Prostate gland (tissue), 2 donors: ENCODE data around the gene SQSTM1. TPM values are rescaled to one million over a fixed set of nuclear protein-coding genes. Genes with fewer than 3 reads are reported as not detected.
A peak's percentile ranks its signal among the peaks of the same experiment; 100 is the strongest.
"Not testable (repeated sequence)": the region's sequence is repeated elsewhere in the genome, so short reads cannot be mapped to it uniquely, and the experiment has no call there.

Source experiments
- DNase-seq: peaks from one replicate; pipeline ENCODE4 v3.0.0-alpha.2; 2019; ENCODE audit warnings: low spot score
- H3K27ac ChIP-seq, 2 donors: fragments of 200-600 bp; sonication (generic); 2 replicates each; pipeline ENCODE4 v1.5.1; 2017 to 2019
- H3K27me3 ChIP-seq: fragments of 200-600 bp; sonication (generic); replicated peaks from 2 replicates; pipeline ENCODE4 v1.5.1; 2019; ENCODE audit not compliant: insufficient read depth
- H3K36me3 ChIP-seq, 2 donors: fragments of 200-600 bp; sonication (generic); 1 replicate in 1 of 2; 2 replicates in 1 of 2; pipeline versions ENCODE4 v1.5.1 to v1.8.1; 2017 to 2019
- H3K4me1 ChIP-seq: fragments of 200-600 bp; sonication (generic); replicated peaks from 2 replicates; pipeline ENCODE4 v1.5.1; 2019
- H3K4me3 ChIP-seq, 2 donors: fragments of 200-600 bp; sonication (generic); 2 replicates each; pipeline ENCODE4 v1.5.1; 2017 to 2019
- H3K9me3 ChIP-seq: fragments of 200-600 bp; sonication (generic); 2 replicates; pipeline ENCODE4 v1.5.1; 2017
- POLR2A ChIP-seq: fragments of 450-650 bp; IDR thresholded peaks from one replicate; pipeline ENCODE4 v1.6.1; 2016; ENCODE audit warnings: antibody characterized with exemption, mild to moderate bottlenecking
- POLR2AphosphoS5 ChIP-seq: sonication (generic); formaldehyde crosslinking; IDR thresholded peaks from one replicate; pipeline ENCODE4 v1.6.1; 2017; ENCODE audit warnings: antibody characterized with exemption
- WGBS: methylation state at CpG from one replicate; pipeline ENCODE4 v1.1.5; 2018; 5-methylcytosine and 5-hydroxymethylcytosine counted together
- intact Hi-C: fragments of 100-400 bp; cut with DNase I; formaldehyde crosslinking; loops from one replicate; pipeline ENCODE4 v1.14.2; 2022
- total RNA-seq, 2 donors: library from RNA; depleted of rRNA; stranded (reverse); fragments of >200 nt; gene quantifications; one replicate each; pipeline ENCODE4 v1.1.0, GENCODE V29; 2016
- TF ChIP-seq, protein P1 (sequence below), 4 experiments: fragments of 200-600 bp in 2 of 4; fragments of 450-650 bp in 2 of 4; sonication (generic) in 2 of 4; IDR thresholded peaks; 1 replicate in 3 of 4; 2 replicates in 1 of 4; pipeline ENCODE4 v1.5.1; 2016 to 2019; ENCODE audit warnings: antibody characterized with exemption in 4 of 4, mild to moderate bottlenecking in 2 of 4, moderate library complexity in 2 of 4

SQSTM1 gene
- total RNA-seq, 2 donors from 2014 or later, result 377 to 527 TPM

DNA sequence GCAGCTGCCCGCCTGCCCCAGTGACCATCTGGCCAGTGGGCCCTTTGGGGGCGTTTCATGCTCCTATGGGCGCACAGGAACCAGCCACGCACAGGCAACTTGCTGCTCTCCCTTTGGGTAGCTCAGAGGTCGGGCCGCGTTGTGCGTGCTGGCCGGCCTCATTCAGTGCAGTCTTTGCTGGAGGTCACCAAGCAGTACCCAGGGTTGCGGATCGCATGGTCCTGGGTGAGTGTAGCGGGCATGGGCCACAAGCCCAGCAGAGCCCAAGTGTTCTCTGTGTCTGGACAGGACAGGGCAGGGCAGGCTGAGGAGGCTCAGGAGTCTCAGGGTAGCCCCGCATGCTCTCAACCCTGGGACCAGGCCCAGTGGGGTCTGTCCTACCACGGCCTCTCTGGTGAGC is 47.8 kb downstream of the SQSTM1 start:
- no peak for DNase-seq

DNA sequence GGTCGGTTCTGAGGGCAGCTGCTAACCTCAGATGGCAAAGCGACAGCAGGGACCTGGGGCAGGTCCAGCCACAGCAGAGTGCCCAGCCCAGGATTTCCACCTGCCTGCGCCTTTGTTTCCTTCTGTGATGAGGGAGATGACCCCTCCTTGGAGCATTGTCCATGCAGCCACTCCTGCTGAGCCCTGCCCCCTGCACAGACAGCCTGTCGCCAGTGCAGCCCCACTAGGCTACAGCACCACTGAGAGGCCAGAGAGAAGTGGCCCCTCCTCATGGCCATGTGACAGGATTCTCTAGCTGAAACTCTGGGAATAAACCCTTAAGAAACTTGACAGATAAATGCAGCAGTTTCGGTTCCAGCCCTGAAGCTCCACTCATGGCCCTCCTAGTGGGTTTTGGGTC is 48.4 kb downstream of the SQSTM1 start:
- Histone ChIP-seq H3K36me3 (peaks cover 5 to 8% of the 10 kb centered on the region in 2 donors), H3K27ac (no peak overlapping the region), H3K27me3 (no peaks in the 10 kb centered on the region), H3K4me3 (no peak overlapping the region), H3K9me3 (no peaks in the 10 kb centered on the region), H3K4me1 (no peaks in the 10 kb centered on the region)
- intact Hi-C loops, result no loop called here
- 88% methylated on average over 5 of the region's 5 CpGs for WGBS
- TF ChIP-seq POLR2AphosphoS5, result no peak
- no peak for TF ChIP-seq POLR2A
- TF ChIP-seq, protein P1, sequence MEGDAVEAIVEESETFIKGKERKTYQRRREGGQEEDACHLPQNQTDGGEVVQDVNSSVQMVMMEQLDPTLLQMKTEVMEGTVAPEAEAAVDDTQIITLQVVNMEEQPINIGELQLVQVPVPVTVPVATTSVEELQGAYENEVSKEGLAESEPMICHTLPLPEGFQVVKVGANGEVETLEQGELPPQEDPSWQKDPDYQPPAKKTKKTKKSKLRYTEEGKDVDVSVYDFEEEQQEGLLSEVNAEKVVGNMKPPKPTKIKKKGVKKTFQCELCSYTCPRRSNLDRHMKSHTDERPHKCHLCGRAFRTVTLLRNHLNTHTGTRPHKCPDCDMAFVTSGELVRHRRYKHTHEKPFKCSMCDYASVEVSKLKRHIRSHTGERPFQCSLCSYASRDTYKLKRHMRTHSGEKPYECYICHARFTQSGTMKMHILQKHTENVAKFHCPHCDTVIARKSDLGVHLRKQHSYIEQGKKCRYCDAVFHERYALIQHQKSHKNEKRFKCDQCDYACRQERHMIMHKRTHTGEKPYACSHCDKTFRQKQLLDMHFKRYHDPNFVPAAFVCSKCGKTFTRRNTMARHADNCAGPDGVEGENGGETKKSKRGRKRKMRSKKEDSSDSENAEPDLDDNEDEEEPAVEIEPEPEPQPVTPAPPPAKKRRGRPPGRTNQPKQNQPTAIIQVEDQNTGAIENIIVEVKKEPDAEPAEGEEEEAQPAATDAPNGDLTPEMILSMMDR (IDR thresholded peaks at IDR 0.05), result no peak
- DNase-seq, result no peak

More for the DNA sequence above, 47.8 kb downstream of the SQSTM1 start:
- peaks cover 4 to 5% of the 10 kb centered on the region in 2 donors for H3K36me3 ChIP-seq
- intact Hi-C loops, result no loop called here
- no peak for TF ChIP-seq POLR2AphosphoS5
- TF ChIP-seq, protein P1 (IDR thresholded peaks at IDR 0.05), result no peak
- no peaks in the 10 kb centered on the region for H3K4me1 ChIP-seq
- no peaks in the 10 kb centered on the region for H3K9me3 ChIP-seq
- H3K27ac ChIP-seq, result no peak overlapping the region
- WGBS, result 99% methylated on average over 14 of the region's 14 CpGs
- no peak overlapping the region for H3K4me3 ChIP-seq
- no peaks in the 10 kb centered on the region for H3K27me3 ChIP-seq

DNA sequence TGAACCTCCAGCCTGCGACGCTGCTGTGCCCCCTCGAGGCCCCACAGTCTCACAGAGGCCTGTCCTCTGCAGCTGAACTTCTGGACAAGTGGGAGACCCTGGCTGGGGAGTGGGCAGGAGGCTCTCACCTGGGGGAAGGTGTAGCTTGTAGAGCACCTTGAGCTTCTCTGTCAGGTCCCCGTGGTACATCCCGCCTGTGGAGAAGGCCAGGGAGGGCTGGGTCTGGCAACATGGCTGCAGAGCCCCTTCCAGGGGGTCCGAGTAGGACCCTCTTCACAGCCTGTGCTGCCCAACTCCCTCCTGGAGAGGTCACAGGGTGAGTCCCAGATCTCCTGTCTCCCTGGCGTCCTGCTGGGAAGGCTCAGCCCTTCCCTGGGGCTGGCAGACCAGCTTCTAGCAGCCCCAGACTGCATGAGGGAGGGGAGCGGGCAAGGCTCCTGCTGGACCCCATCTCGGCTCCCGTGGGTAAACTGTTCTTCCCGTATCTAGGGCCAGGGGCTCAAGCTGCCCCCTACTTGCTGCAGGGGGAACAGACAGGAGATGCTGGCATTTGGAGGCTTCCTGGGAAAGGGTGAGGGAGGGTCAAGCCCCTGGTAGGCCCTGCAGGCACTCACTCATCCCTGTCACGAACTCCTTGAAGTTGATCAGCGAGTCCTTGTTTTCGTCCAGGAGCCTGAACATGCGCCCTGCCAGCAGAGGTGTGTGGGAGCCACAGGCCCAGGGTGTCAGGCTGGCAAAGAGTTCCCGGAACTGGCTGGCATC is 49.1 kb downstream of the SQSTM1 start:
- Histone ChIP-seq H3K9me3 (no peaks in the 10 kb centered on the region), H3K4me1 (no peaks in the 10 kb centered on the region), H3K27me3 (no peaks in the 10 kb centered on the region), H3K27ac (no peak overlapping the region), H3K36me3 (peaks cover 11 to 13% of the 10 kb centered on the region in 2 donors), H3K4me3 (no peak overlapping the region)
- TF ChIP-seq POLR2AphosphoS5, result no peak
- intact Hi-C loops, result no loop called here
- WGBS, result 85% methylated on average over 14 of the region's 16 CpGs
- no peak for DNase-seq

DNA sequence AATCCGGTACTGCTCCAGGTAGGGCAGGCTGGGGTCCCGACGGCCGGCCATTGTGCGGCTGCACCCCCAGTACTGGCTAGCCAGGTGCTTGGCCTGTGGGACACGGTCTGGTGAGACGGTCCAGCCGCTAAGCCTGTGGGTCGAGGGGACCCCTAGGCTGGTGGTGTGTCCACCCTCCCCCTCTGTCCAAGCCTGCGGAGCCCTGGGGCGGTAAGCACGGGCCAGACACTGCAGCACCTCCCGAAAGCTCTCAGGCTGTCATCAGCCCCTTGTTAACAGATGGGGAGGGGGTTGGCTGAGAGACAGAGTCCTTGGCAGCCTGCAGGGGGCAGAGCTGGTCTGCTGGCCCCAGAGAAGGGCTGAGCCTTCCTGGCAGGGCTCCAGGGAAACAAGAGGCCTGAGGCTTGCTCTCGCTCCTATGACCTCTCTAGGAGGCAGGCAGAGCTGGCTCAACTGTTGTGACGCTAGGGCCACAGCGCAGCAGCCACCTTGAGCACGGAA is 49.7 kb downstream of the SQSTM1 start:
- intact Hi-C loops, result no loop called here
- H3K4me3 ChIP-seq, result no peak overlapping the region
- no peak for DNase-seq
- H3K27me3 ChIP-seq, result no peaks in the 10 kb centered on the region
- H3K4me1 ChIP-seq, result no peaks in the 10 kb centered on the region
- peaks cover 12 to 17% of the 10 kb centered on the region in 2 donors for H3K36me3 ChIP-seq
- H3K9me3 ChIP-seq, result no peaks in the 10 kb centered on the region
- WGBS, result 80% methylated on average over 17 of the region's 17 CpGs
- no peak for TF ChIP-seq POLR2A
- TF ChIP-seq, protein P1 (IDR thresholded peaks at IDR 0.05), result peak in 1 of 4 experiments; percentile 50
- H3K27ac ChIP-seq, result no peak overlapping the region

DNA sequence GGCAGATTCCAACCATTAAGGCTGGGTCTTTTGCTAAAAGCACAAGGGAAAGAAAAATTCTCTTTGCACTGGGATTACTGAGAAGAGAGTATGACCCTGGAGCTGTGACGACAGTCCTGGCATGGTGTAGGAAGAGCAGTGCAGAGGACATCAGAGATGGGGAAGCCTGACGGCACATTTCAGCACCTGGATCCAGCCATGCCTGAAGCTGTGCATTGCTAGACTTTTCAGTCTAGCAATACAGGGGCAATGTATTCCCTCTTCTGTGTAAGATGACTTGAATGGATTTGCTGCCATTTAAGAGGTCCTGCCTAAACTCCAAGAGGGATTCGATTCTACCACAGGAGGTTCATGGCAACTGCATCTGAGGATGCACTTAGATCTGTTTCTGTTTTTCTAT is 50.2 kb downstream of the SQSTM1 start:
- Histone ChIP-seq H3K4me3 (no peak overlapping the region), H3K27me3 (no peaks in the 10 kb centered on the region), H3K36me3 (peaks cover 12 to 17% of the 10 kb centered on the region in 2 donors), H3K9me3 (no peaks in the 10 kb centered on the region), H3K27ac (no peak overlapping the region), H3K4me1 (no peaks in the 10 kb centered on the region)
- intact Hi-C loops, result no loop called here
- 95% methylated on average over 3 of the region's 3 CpGs for WGBS
- TF ChIP-seq POLR2AphosphoS5, result no peak
- no peak for TF ChIP-seq POLR2A
- TF ChIP-seq, protein P1 (IDR thresholded peaks at IDR 0.05), result no peak
- DNase-seq, result no peak

DNA sequence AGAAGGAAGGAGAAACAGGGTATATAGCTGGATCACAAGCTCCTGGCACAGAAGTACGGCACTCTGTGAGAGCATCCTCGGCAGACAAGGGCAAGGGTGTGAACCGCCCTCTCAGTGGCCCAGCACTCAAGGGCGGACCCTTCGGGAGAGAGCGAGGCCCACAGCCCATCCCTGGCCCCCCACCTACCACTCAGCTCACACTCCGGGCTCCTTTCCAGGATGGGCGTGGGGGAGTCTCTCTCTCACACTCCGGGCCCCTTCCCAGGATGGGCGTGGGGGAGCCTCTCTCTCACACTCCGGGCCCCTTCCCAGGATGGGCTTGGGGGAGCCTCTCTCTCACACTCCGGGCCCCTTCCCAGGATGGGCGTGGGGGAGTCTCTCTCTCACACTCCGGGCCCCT is 50.8 kb downstream of the SQSTM1 start:
- H3K4me1 ChIP-seq, H3K27me3 ChIP-seq, DNase-seq, H3K9me3 ChIP-seq, H3K27ac ChIP-seq, intact Hi-C loops, H3K4me3 ChIP-seq: not testable (repeated sequence)
- H3K36me3 ChIP-seq, result peaks cover 12 to 17% of the 10 kb centered on the region in 2 donors
- 96% methylated on average over 14 of the region's 14 CpGs for WGBS
